Gastroesophageal sphincter (tissue), 4 donors: ENCODE measurements around the gene ANO4. TPM values are rescaled to one million over a fixed set of nuclear protein-coding genes. Genes with fewer than 3 reads are reported as not detected.

ENCODE experiments used
- ATAC-seq: fragments of 150-250 bp; one replicate; pipeline ENCODE4 v1.9.1; 2016; ENCODE audit warnings: mild to moderate bottlenecking, moderate library complexity
- H3K27ac ChIP-seq, 4 donors: fragments of 200-600 bp; sonication (generic) in 3 of 4; 1 replicate in 3 of 4; 2 replicates in 1 of 4; pipeline ENCODE4 v1.5.1; 2016 to 2019
- H3K27me3 ChIP-seq: fragments of 200-600 bp; sonication (generic); one replicate; pipeline ENCODE4 v1.5.1; 2019
- H3K36me3 ChIP-seq, 2 donors: fragments of 200-600 bp; sonication (generic); one replicate each; pipeline ENCODE4 v1.5.1; 2019; ENCODE audit warnings: control low read depth in 1 of 2
- H3K4me1 ChIP-seq, 3 donors: fragments of 200-600 bp; sonication (generic); 1 replicate in 2 of 3; 2 replicates in 1 of 3; pipeline ENCODE4 v1.5.1; 2016 to 2019; ENCODE audit warnings: control low read depth in 2 of 3
- H3K4me3 ChIP-seq, 2 donors: fragments of 200-600 bp; sonication (generic); one replicate each; pipeline ENCODE4 v1.5.1; 2019; ENCODE audit warnings: mild to moderate bottlenecking in 1 of 2, moderate library complexity in 1 of 2
- H3K9me3 ChIP-seq, 3 donors: fragments of 200-600 bp; sonication (generic); one replicate each; pipeline ENCODE4 v1.5.1; 2017 to 2019; ENCODE audit warnings: control low read depth in 2 of 3
- CTCF ChIP-seq, 4 experiments: fragments of 200-600 bp in 2 of 4; fragments of 450-650 bp in 2 of 4; sonication (generic) in 1 of 4; IDR thresholded peaks; one replicate each; pipeline ENCODE4 v1.5.1; 2017 to 2019; ENCODE audit warnings: antibody characterized with exemption in 4 of 4, mild to moderate bottlenecking in 2 of 4, moderate library complexity in 2 of 4
- EP300 ChIP-seq: sonication (generic); formaldehyde crosslinking; IDR thresholded peaks from one replicate; pipeline ENCODE4 v1.6.1; 2017; ENCODE audit warnings: antibody characterized with exemption, mild to moderate bottlenecking
- POLR2A ChIP-seq, 2 donors: fragments of 450-650 bp; IDR thresholded peaks; one replicate each; pipeline ENCODE4 v1.6.1; 2017; ENCODE audit warnings: antibody characterized with exemption in 2 of 2, mild to moderate bottlenecking in 2 of 2, moderate library complexity in 1 of 2
- POLR2AphosphoS5 ChIP-seq: sonication (generic); formaldehyde crosslinking; IDR thresholded peaks from one replicate; pipeline ENCODE4 v1.6.1; 2017; ENCODE audit warnings: antibody characterized with exemption
- WGBS, 2 donors: methylation state at CpG; one replicate each; pipeline ENCODE4 v1.1.5; 2018; ENCODE audit warnings: low coverage in 1 of 2; 5-methylcytosine and 5-hydroxymethylcytosine counted together
- total RNA-seq, 4 donors: library from RNA; depleted of rRNA; stranded (reverse); fragments of >200 nt; gene quantifications; one replicate each; pipeline ENCODE4 v1.1.0, GENCODE V29; 2016

ANO4 gene
- total RNA-seq, 4 donors from 2014 or later, result 0.08 to 0.30 (median 0.13) TPM; not detected in 1

- H3K27ac ChIP-seq, result no peak overlapping the region
- no peak overlapping the region for H3K4me3 ChIP-seq
- H3K9me3 ChIP-seq, result peaks cover 0 to 8% (median 0%) of the 10 kb centered on the region in 3 donors
- no peaks in the 10 kb centered on the region for H3K36me3 ChIP-seq
- peaks cover 0 to 6% (median 0%) of the 10 kb centered on the region in 3 donors for H3K4me1 ChIP-seq
- 76 to 80% methylated on average over 2 of the region's 2 CpGs for WGBS, 2 donors
- no peak for ATAC-seq
- peaks cover 10% of the 10 kb centered on the region for H3K27me3 ChIP-seq
- TF ChIP-seq POLR2AphosphoS5, result no peak
- TF ChIP-seq EP300, result no peak
- no peak for TF ChIP-seq POLR2A (IDR thresholded peaks at IDR 0.05)
- no peak for TF ChIP-seq CTCF (IDR thresholded peaks at IDR 0.05)
These were observed 5.2 kb downstream of the ANO4 start for GRCh38 chr12:100799770-100800169.

GRCh38 chr12:100800723-100801122 lies 6.1 kb downstream of the ANO4 start:
- 82 to 100% methylated on average over 1 of the region's 1 CpG for WGBS, 2 donors
- Histone ChIP-seq H3K4me3 (no peak overlapping the region), H3K27me3 (peaks cover under 1% of the 10 kb centered on the region), H3K4me1 (no peaks in the 10 kb centered on the region), H3K9me3 (peaks cover 0 to 15% (median 0%) of the 10 kb centered on the region in 3 donors), H3K36me3 (no peaks in the 10 kb centered on the region), H3K27ac (no peak overlapping the region)
- no peak for ATAC-seq
- TF ChIP-seq EP300, result no peak
- no peak for TF ChIP-seq CTCF (IDR thresholded peaks at IDR 0.05)
- no peak for TF ChIP-seq POLR2AphosphoS5
- no peak for TF ChIP-seq POLR2A (IDR thresholded peaks at IDR 0.05)

- Histone ChIP-seq H3K4me3 (no peak overlapping the region), H3K36me3 (no peaks in the 10 kb centered on the region), H3K4me1 (no peaks in the 10 kb centered on the region), H3K9me3 (peaks cover 0 to 15% (median 0%) of the 10 kb centered on the region in 3 donors), H3K27ac (no peak overlapping the region), H3K27me3 (no peaks in the 10 kb centered on the region)
- ATAC-seq, result no peak
- no peak for TF ChIP-seq POLR2AphosphoS5
- 0 to 6% methylated on average over 1 of the region's 1 CpG for WGBS, 2 donors
These were observed 6.7 kb downstream of the ANO4 start for GRCh38 chr12:100801320-100801719.

- Histone ChIP-seq H3K4me1 (no peaks in the 10 kb centered on the region), H3K27ac (no peak overlapping the region), H3K4me3 (no peak overlapping the region), H3K9me3 (peaks cover 0 to 15% (median 0%) of the 10 kb centered on the region in 3 donors), H3K27me3 (no peaks in the 10 kb centered on the region), H3K36me3 (no peaks in the 10 kb centered on the region)
- TF ChIP-seq CTCF (IDR thresholded peaks at IDR 0.05), result no peak
- no peak for TF ChIP-seq EP300
- no peak for TF ChIP-seq POLR2A (IDR thresholded peaks at IDR 0.05)
- TF ChIP-seq POLR2AphosphoS5, result no peak
- WGBS, 2 donors, result 72 to 95% methylated on average over 2 of the region's 2 CpGs
- no peak for ATAC-seq
These were observed 14.2 kb downstream of the ANO4 start for GRCh38 chr12:100808777-100809176.

- Histone ChIP-seq H3K4me1 (no peaks in the 10 kb centered on the region), H3K4me3 (no peak overlapping the region), H3K27me3 (no peaks in the 10 kb centered on the region), H3K9me3 (no peaks in the 10 kb centered on the region), H3K27ac (no peak overlapping the region), H3K36me3 (no peaks in the 10 kb centered on the region)
- ATAC-seq, result no peak
- no peak for TF ChIP-seq CTCF (IDR thresholded peaks at IDR 0.05)
- no peak for TF ChIP-seq EP300
- no peak for TF ChIP-seq POLR2A (IDR thresholded peaks at IDR 0.05)
- no peak for TF ChIP-seq POLR2AphosphoS5
- WGBS, 2 donors, result 27 to 72% methylated on average over 4 of the region's 4 CpGs
These were observed 25.7 kb downstream of the ANO4 start for GRCh38 chr12:100820314-100820713.
